Measurements from ENCODE around the gene RHBDL1. TPM values are rescaled to one million over a fixed set of nuclear protein-coding genes. Genes with fewer than 3 reads are reported as not detected.
A peak's percentile ranks its signal among the peaks of the same experiment; 100 is the strongest.

RHBDL1 gene
- total and polyA plus RNA-seq, 9 of the 15 experiments (the other 6 are each of a cell fraction or from before 2014, with no cell fraction given), result 0.03 to 5.6 (median 1.3) TPM; not detected in 1

- peak; percentile 60 for TF ChIP-seq PHF20 (IDR thresholded peaks at IDR 0.05; ENCODE audit: partially characterized antibody)
- peak; percentile 95 for TF ChIP-seq ARID4B (CRISPR knock-in tag; IDR thresholded peaks at IDR 0.05)
- TF ChIP-seq SUPT5H (IDR thresholded peaks at IDR 0.05), result 0 out of 2 replicates have a peak, but pooled peaks have one; percentile 60
- no peak for TF ChIP-seq MAFG (tag; conservative IDR thresholded peaks at IDR 0.05)
- peak; percentile 88; the same call in 1 of the 2 replicates for TF ChIP-seq PHF8 (IDR thresholded peaks at IDR 0.05; ENCODE audit: borderline replicate concordance, low read length)
- TF ChIP-seq ZNF12 (CRISPR knock-in tag; IDR thresholded peaks at IDR 0.05), result peak; percentile 88; the same call in 1 of the 2 replicates
- 0 out of 2 replicates have a peak, but pooled peaks have one; percentile 9 for TF ChIP-seq CREM (IDR thresholded peaks at IDR 0.05; ENCODE audit: low read depth)
These were observed 39.8 kb upstream of the RHBDL1 start (continued) for GRCh38 chr16:635573-636205.

Data from K562 (cell line).